Mesendoderm (in vitro differentiated cells): ENCODE data around the gene CSAD.

ENCODE experiments used
- DNase-seq: peaks from one replicate; pipeline ENCODE4 v3.0.0; 2013
- H2AK5ac ChIP-seq: 2 replicates; pipeline ENCODE4 v1.6.1; 2013; ENCODE audit warnings: low read length, inconsistent platforms
- H2BK120ac ChIP-seq: 2 replicates; pipeline ENCODE4 v1.6.1; 2013; ENCODE audit warnings: low read depth, mild to moderate bottlenecking, low read length, moderate library complexity, mixed read lengths
- H2BK15ac ChIP-seq: replicated peaks from 2 replicates; pipeline ENCODE4 v1.6.1; 2013; ENCODE audit warnings: low read depth, mild to moderate bottlenecking, moderate library complexity
- H2BK5ac ChIP-seq: 2 replicates; pipeline ENCODE4 v1.6.1; 2013; ENCODE audit warnings: low read length, inconsistent platforms
- H3K18ac ChIP-seq: 2 replicates; pipeline ENCODE4 v1.6.1; 2013; ENCODE audit warnings: mild to moderate bottlenecking, low read length, mixed read lengths
- H3K23ac ChIP-seq: one replicate; pipeline ENCODE4 v1.6.1; 2013; ENCODE audit warnings: low read length
- H3K27ac ChIP-seq: 2 replicates; pipeline ENCODE4 v1.5.1; 2013; ENCODE audit warnings: low read depth, mild to moderate bottlenecking, inconsistent platforms, low read length, moderate library complexity
- H3K27me3 ChIP-seq: 2 replicates; pipeline ENCODE4 v1.6.1; 2013; ENCODE audit warnings: low read length, control low read depth, mild to moderate bottlenecking, inconsistent platforms; ENCODE audit not compliant: insufficient read depth, poor library complexity
- H3K36me3 ChIP-seq: 2 replicates; pipeline ENCODE4 v1.6.1; 2013; ENCODE audit warnings: low read length, inconsistent platforms; ENCODE audit not compliant: control insufficient read depth, insufficient read depth
- H3K4ac ChIP-seq: one replicate; pipeline ENCODE4 v1.6.1; 2013; ENCODE audit warnings: low read depth, mild to moderate bottlenecking, low read length, moderate library complexity
- H3K4me1 ChIP-seq: 2 replicates; pipeline ENCODE4 v1.6.1; 2013; ENCODE audit warnings: low read depth, low read length, inconsistent platforms; ENCODE audit not compliant: control insufficient read depth
- H3K4me2 ChIP-seq: 2 replicates; pipeline ENCODE4 v1.6.1; 2013; ENCODE audit warnings: low read length
- H3K4me3 ChIP-seq: 2 replicates; pipeline ENCODE4 v1.5.1; 2013; ENCODE audit warnings: mild to moderate bottlenecking, low read length
- H3K56ac ChIP-seq: one replicate; pipeline ENCODE4 v1.6.1; 2013; ENCODE audit warnings: low read length
- H3K79me1 ChIP-seq: 2 replicates; pipeline ENCODE4 v1.6.1; 2013; ENCODE audit warnings: low read length, inconsistent platforms
- H3K79me2 ChIP-seq: 2 replicates; pipeline ENCODE4 v1.6.1; 2013; ENCODE audit warnings: mild to moderate bottlenecking, low read length; ENCODE audit not compliant: control insufficient read depth, insufficient read depth
- H3K9ac ChIP-seq: 2 replicates; pipeline ENCODE4 v1.6.1; 2013; ENCODE audit warnings: low read length, inconsistent platforms
- H4K5ac ChIP-seq: one replicate; pipeline ENCODE4 v1.6.1; 2013; ENCODE audit warnings: low read length
- H4K8ac ChIP-seq: one replicate; pipeline ENCODE4 v1.6.1; 2013; ENCODE audit warnings: low read depth, mild to moderate bottlenecking, control low read depth, low read length, moderate library complexity
- WGBS: extraction: QIAGEN DNeasy Blood & Tissue Kit; methylation state at CpG from one replicate; pipeline ENCODE4 v1.1.7; 2013; ENCODE audit warnings: low lambda C conversion rate, missing lambda C conversion rate; ENCODE audit not compliant: insufficient coverage; ENCODE audit errors: extremely low coverage; 5-methylcytosine and 5-hydroxymethylcytosine counted together

Gene CSAD

DNA sequence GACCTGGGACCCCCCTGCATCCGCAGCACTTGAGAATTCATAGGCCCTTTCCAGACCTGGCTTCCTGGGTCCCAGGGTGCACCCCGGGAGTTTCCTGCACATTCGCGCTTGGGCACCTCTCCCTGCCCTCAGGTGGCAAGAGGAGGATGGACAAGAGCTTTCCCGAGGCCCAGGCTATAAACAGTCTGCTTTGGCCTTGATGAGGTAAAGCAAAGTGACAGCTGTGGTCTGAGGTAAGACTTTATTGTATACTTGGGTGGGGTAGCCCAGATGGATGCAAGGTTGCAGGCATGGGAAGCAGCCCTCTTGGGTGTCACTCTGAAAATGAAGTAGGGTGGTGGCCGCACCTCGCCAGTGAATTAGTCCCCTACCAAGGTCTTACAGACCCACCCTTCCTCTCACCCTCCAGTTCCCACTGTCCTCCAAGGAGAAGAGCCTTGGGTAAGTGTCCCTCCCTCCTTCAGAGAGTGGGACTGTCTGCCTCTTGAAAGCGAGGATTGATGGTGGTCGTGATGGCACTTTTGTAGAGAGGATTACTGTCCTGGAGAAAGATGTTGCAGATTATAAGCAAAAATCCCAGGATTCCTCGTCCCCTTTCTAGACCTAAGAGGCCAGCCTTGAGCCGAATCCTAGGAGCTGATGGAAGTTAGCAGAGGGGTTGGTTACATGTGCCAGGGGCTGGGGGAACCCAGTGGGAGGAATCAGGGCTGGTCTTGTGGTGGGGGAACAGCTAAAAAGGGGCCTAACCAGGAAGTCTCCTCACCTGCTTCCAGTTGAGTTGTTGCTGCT is 10.6 kb upstream of the CSAD start:
- no peak overlapping the region for H3K18ac ChIP-seq
- WGBS: no CpG with 5 or more reads among the region's 11 CpGs
- H3K4me2 ChIP-seq: no peak overlapping the region
- H3K4me1 ChIP-seq: no peaks in the 10 kb centered on the region
- H4K5ac ChIP-seq: no peak overlapping the region
- no peaks in the 10 kb centered on the region for H3K79me1 ChIP-seq
- no peak overlapping the region for H2BK15ac ChIP-seq
- no peak for DNase-seq
- H3K79me2 ChIP-seq: no peaks in the 10 kb centered on the region
- no peak overlapping the region for H3K4me3 ChIP-seq
- no peak overlapping the region for H3K9ac ChIP-seq
- H3K27ac ChIP-seq: no peak overlapping the region
- peaks cover 2% of the 10 kb centered on the region for H3K36me3 ChIP-seq
- no peak overlapping the region for H3K56ac ChIP-seq
- H2BK120ac ChIP-seq: no peak overlapping the region
- no peak overlapping the region for H3K4ac ChIP-seq
- no peak overlapping the region for H3K23ac ChIP-seq
- no peak overlapping the region for H2BK5ac ChIP-seq
- H3K27me3 ChIP-seq: no peaks in the 10 kb centered on the region
- no peak overlapping the region for H2AK5ac ChIP-seq
- H4K8ac ChIP-seq: no peak overlapping the region

- Histone ChIP-seq H2BK15ac (no peak overlapping the region), H3K4me3 (no peak overlapping the region), H3K4me2 (no peak overlapping the region), H3K79me2 (no peaks in the 10 kb centered on the region), H3K4ac (no peak overlapping the region), H3K23ac (no peak overlapping the region), H3K27me3 (no peaks in the 10 kb centered on the region), H3K79me1 (no peaks in the 10 kb centered on the region), H3K18ac (no peak overlapping the region), H2BK5ac (no peak overlapping the region), H4K8ac (no peak overlapping the region), H3K56ac (peak overlapping the region; percentile 29), H3K36me3 (peaks cover 6% of the 10 kb centered on the region), H3K27ac (no peak overlapping the region), H3K9ac (no peak overlapping the region), H4K5ac (no peak overlapping the region), H2BK120ac (no peak overlapping the region), H3K4me1 (no peaks in the 10 kb centered on the region), H2AK5ac (no peak overlapping the region)
- no CpG with 5 or more reads among the region's 14 CpGs for WGBS
- DNase-seq: peak; percentile 86
Measured at GRCh38 chr12:53190108-53190729, 9.5 kb upstream of the CSAD start.

GRCh38 chr12:53187145-53187899 is 6.6 kb upstream of the CSAD start:
- H4K8ac ChIP-seq: no peak overlapping the region
- H3K9ac ChIP-seq: no peak overlapping the region
- H3K27me3 ChIP-seq: no peaks in the 10 kb centered on the region
- H3K18ac ChIP-seq: no peak overlapping the region
- H2AK5ac ChIP-seq: no peak overlapping the region
- no peak overlapping the region for H3K23ac ChIP-seq
- no peak overlapping the region for H2BK15ac ChIP-seq
- no peak overlapping the region for H2BK5ac ChIP-seq
- H3K79me2 ChIP-seq: peaks cover 2% of the 10 kb centered on the region
- no peak overlapping the region for H4K5ac ChIP-seq
- H3K79me1 ChIP-seq: peaks cover 4% of the 10 kb centered on the region
- no peak overlapping the region for H2BK120ac ChIP-seq
- no peak overlapping the region for H3K4ac ChIP-seq
- H3K36me3 ChIP-seq: peaks cover 9% of the 10 kb centered on the region
- H3K27ac ChIP-seq: no peak overlapping the region
- peaks cover 2% of the 10 kb centered on the region for H3K4me1 ChIP-seq
- DNase-seq: no peak
- no peak overlapping the region for H3K4me3 ChIP-seq
- no CpG with 5 or more reads among the region's 15 CpGs for WGBS
- no peak overlapping the region for H3K56ac ChIP-seq
- H3K4me2 ChIP-seq: no peak overlapping the region

DNA sequence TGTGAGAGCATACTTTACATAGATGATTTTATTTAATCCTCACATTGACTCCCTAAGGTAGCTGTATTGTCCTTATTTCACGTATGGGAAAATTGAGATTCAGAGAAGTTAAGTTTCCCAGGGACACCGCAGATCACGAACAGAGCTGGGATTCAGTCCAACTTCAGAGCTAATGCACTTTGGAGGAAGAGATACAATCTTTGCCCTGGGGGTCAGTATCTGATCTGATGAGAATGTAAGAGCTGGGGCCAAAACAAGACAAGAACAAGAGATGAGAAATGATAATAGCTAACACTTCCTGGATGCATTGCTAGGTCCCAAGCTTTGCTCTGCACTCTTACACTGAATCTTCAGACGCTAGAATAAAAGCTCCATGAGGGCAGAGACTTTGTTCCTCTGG is 6.0 kb upstream of the CSAD start:
- Histone ChIP-seq H3K9ac (no peak overlapping the region), H3K4ac (no peak overlapping the region), H2AK5ac (no peak overlapping the region), H4K8ac (no peak overlapping the region), H3K23ac (no peak overlapping the region), H3K56ac (no peak overlapping the region), H3K79me1 (peaks cover 9% of the 10 kb centered on the region), H3K4me2 (no peak overlapping the region), H3K79me2 (peaks cover 2% of the 10 kb centered on the region), H3K4me1 (peaks cover 2% of the 10 kb centered on the region), H4K5ac (no peak overlapping the region), H3K36me3 (peaks cover 9% of the 10 kb centered on the region), H3K27ac (no peak overlapping the region), H3K4me3 (no peak overlapping the region), H3K18ac (no peak overlapping the region), H2BK5ac (no peak overlapping the region), H2BK15ac (no peak overlapping the region), H3K27me3 (no peaks in the 10 kb centered on the region), H2BK120ac (no peak overlapping the region)
- whole genome bisulfite sequencing: no CpG with 5 or more reads among the region's 4 CpGs
- DNase-seq: no peak

DNA sequence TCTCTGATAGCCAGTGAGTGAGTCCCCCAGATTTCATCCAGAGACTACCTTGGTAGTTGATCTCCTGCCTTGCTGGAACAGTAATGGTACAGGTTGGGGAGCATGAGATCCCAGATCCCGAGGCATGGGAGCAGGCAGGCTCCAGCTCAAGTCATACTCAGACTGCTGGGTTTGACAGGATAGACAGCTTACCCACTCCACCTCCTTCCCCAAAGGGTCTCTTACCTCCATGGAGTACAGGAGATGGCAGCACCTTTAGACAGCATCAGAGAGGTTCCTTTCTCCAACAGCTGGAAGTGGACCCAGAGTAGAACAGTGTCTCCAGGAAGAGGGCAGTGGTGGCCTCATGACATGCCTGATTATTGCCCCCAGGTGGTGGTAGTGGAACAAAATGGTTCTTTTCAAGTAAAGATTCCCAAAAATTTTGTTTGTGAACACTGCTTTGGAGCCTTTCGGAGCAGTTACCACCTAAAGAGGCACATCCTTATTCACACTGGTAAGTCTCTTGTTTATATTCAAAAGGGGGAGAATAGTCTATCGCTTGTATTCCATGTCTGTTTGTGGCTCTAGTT is 4.9 kb upstream of the CSAD start:
- H3K18ac ChIP-seq: no peak overlapping the region
- WGBS: no CpG with 5 or more reads among the region's 3 CpGs
- H3K4ac ChIP-seq: no peak overlapping the region
- H2BK120ac ChIP-seq: no peak overlapping the region
- no peak overlapping the region for H2BK5ac ChIP-seq
- no peak for DNase-seq
- no peaks in the 10 kb centered on the region for H3K27me3 ChIP-seq
- no peak overlapping the region for H3K4me3 ChIP-seq
- no peak overlapping the region for H3K9ac ChIP-seq
- H3K4me1 ChIP-seq: peaks cover 2% of the 10 kb centered on the region
- no peak overlapping the region for H4K5ac ChIP-seq
- no peak overlapping the region for H2AK5ac ChIP-seq
- no peak overlapping the region for H3K4me2 ChIP-seq
- peaks cover 9% of the 10 kb centered on the region for H3K36me3 ChIP-seq
- no peak overlapping the region for H3K27ac ChIP-seq
- H3K79me2 ChIP-seq: peaks cover 2% of the 10 kb centered on the region
- H3K56ac ChIP-seq: no peak overlapping the region
- peaks cover 9% of the 10 kb centered on the region for H3K79me1 ChIP-seq
- H2BK15ac ChIP-seq: no peak overlapping the region
- H4K8ac ChIP-seq: no peak overlapping the region
- H3K23ac ChIP-seq: no peak overlapping the region
